ENCODE data around the gene BTN3A1.

- no peak for TF ChIP-seq SRF (IDR thresholded peaks at IDR 0.05; ENCODE audit: low read depth)
- no peak for TF ChIP-seq POLR2A (IDR thresholded peaks at IDR 0.05; ENCODE audit: borderline replicate concordance, extremely low read depth, insufficient read depth, insufficient read length)
- TF ChIP-seq CTCF (IDR thresholded peaks at IDR 0.05 in 2 of 3, conservative IDR thresholded peaks at IDR 0.05 in 1 of 3; ENCODE audit: borderline replicate concordance in 1 of 3, insufficient read depth in 1 of 3, low read depth in 2 of 3, low read length in 2 of 3): no peak
- TF ChIP-seq POLR2AphosphoS5 (IDR thresholded peaks at IDR 0.05; ENCODE audit: low read depth, low read length): no peak
- TF ChIP-seq EZH2 (IDR thresholded peaks at IDR 0.05): no peak
- TF ChIP-seq ZNF274 (IDR thresholded peaks at IDR 0.05; ENCODE audit: low read depth, low read length): no peak
- no peak for TF ChIP-seq TCF7L2 (IDR thresholded peaks at IDR 0.05; ENCODE audit: borderline replicate concordance, extremely low read depth, insufficient read depth, insufficient read length)
- no peak for TF ChIP-seq SP1 (IDR thresholded peaks at IDR 0.05; ENCODE audit: low read depth)
- TF ChIP-seq MAX (IDR thresholded peaks at IDR 0.05): no peak
- TF ChIP-seq ZFX (IDR thresholded peaks at IDR 0.05): no peak
- TF ChIP-seq RAD21 (IDR thresholded peaks at IDR 0.05; ENCODE audit: low read depth): no peak
- TF ChIP-seq SIN3A (IDR thresholded peaks at IDR 0.05; ENCODE audit: low read depth): no peak
- no peak for TF ChIP-seq EZH2phosphoT487 (IDR thresholded peaks at IDR 0.05; ENCODE audit: borderline replicate concordance)
These were observed 35.0 kb upstream of the BTN3A1 start for GRCh38 chr6:26367114-26367513.
